ENCODE measurements around the gene ELOB.

ELOB gene

DNA sequence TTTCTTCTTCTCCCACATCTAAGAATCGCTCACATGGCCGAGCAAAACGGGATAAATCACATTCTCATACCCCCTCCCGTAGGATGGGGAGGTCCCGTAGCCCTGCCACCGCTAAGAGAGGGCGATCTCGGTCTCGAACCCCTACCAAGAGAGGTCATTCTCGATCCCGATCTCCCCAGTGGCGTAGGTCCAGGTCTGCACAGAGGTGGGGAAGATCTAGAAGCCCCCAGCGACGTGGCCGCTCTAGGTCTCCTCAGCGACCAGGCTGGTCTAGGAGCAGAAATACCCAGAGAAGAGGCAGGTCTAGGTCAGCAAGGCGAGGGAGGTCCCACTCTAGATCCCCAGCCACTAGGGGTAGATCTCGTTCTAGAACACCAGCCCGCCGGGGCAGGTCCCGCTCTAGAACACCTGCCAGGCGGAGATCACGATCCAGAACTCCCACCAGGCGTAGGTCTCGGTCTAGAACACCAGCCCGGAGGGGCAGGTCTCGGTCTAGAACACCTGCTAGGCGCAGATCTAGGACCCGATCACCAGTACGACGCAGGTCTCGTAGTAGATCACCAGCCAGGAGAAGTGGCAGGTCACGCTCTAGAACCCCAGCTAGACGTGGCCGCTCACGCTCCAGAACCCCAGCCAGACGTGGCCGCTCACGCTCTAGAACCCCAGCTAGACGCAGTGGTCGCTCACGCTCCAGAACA lies 15.0 kb downstream of the ELOB start:
- no peak overlapping the region for H3K9ac ChIP-seq (ENCODE audit: low read depth, low read length)
- peaks cover 7% of the 10 kb centered on the region for H3K9me3 ChIP-seq (ENCODE audit: control insufficient read depth, insufficient read depth, low read length)
- peaks cover 97% of the 10 kb centered on the region for H3K36me3 ChIP-seq (ENCODE audit: insufficient read depth, low read length)
- no peaks in the 10 kb centered on the region for H3K4me1 ChIP-seq (ENCODE audit: insufficient read depth, low read length)

GRCh38 chr16:2761472-2761871 lies 15.6 kb downstream of the ELOB start:
- H3K4me1 ChIP-seq (ENCODE audit: insufficient read depth, low read length): no peaks in the 10 kb centered on the region
- no peak overlapping the region for H3K9ac ChIP-seq (ENCODE audit: low read depth, low read length)
- H3K36me3 ChIP-seq (ENCODE audit: insufficient read depth, low read length): peaks cover 93% of the 10 kb centered on the region
- H3K9me3 ChIP-seq (ENCODE audit: control insufficient read depth, insufficient read depth, low read length): peaks cover 7% of the 10 kb centered on the region

GRCh38 chr16:2757344-2757743 lies 19.7 kb downstream of the ELOB start:
- Histone ChIP-seq H3K4me1 (ENCODE audit: insufficient read depth, low read length) (peaks cover 16% of the 10 kb centered on the region), H3K9ac (ENCODE audit: low read depth, low read length) (no peak overlapping the region), H3K9me3 (ENCODE audit: control insufficient read depth, insufficient read depth, low read length) (peaks cover 5% of the 10 kb centered on the region), H3K36me3 (ENCODE audit: insufficient read depth, low read length) (peaks cover 53% of the 10 kb centered on the region)

DNA sequence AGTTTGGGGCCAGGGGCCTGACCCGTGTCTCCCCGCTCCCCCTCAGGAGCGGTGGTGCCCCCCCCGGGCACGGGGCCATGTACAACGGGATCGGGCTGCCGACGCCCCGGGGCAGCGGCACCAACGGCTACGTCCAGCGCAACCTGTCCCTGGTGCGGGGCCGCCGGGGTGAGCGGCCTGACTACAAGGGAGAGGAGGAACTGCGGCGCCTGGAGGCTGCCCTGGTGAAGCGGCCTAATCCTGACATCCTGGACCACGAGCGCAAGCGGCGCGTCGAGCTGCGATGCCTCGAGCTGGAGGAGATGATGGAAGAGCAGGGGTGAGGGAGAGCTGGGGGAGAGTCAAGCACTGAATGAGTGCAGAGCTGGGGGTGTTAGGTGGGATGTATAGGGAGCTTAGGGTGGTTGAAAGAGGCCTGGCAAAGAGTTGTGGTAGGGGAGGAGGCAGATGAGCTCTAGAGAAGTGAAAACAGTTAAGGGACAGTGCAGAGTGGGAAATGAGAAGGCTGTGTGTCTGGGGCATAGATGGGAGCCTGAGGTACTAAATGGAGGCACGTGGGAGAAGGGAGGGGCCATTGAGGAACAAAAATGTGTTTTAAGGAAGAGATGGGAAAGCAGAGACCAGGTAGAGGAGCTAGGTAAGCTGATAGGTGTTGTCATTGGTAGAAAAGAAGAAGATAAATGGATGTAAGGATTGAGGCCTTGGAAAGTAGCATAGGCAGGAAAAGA lies 20.6 kb downstream of the ELOB start:
- no peaks in the 10 kb centered on the region; the same call in 1 of the 2 replicates for H3K9me3 ChIP-seq (ENCODE audit: control insufficient read depth, insufficient read depth, low read length)
- peaks cover 44% of the 10 kb centered on the region for H3K36me3 ChIP-seq (ENCODE audit: insufficient read depth, low read length)
- H3K9ac ChIP-seq (ENCODE audit: low read depth, low read length): no peak overlapping the region
- H3K4me1 ChIP-seq (ENCODE audit: insufficient read depth, low read length): peaks cover 16% of the 10 kb centered on the region

DNA sequence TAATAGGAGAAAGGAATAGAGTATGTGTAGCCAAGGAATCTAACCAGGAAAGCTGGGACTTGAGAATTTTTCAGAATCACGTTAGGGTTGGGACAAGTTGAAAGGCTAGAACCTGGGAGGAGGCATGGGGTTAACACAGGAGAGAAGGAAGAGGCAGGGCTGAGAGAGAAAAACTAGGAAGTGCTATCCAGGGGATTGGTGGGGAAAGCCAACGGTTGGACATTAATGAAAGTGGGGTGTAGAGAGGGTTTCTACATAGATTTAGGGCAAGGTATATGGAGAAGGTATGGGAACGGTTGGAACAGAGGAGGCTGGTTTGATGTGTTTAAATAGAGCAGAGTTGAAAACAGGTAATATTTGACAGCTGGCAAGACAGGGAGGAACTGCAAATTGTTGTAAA lies 21.9 kb downstream of the ELOB start:
- Histone ChIP-seq H3K4me1 (ENCODE audit: insufficient read depth, low read length) (peaks cover 18% of the 10 kb centered on the region), H3K9ac (ENCODE audit: low read depth, low read length) (no peak overlapping the region), H3K36me3 (ENCODE audit: insufficient read depth, low read length) (peaks cover 33% of the 10 kb centered on the region), H3K9me3 (ENCODE audit: control insufficient read depth, insufficient read depth, low read length) (no peaks in the 10 kb centered on the region)

GRCh38 chr16:2753733-2754020 lies 23.4 kb downstream of the ELOB start:
- Histone ChIP-seq H3K4me1 (ENCODE audit: insufficient read depth, low read length) (peaks cover 18% of the 10 kb centered on the region), H3K9ac (ENCODE audit: low read depth, low read length) (peak overlapping the region; percentile 97), H3K36me3 (ENCODE audit: insufficient read depth, low read length) (peaks cover 18% of the 10 kb centered on the region), H3K9me3 (ENCODE audit: control insufficient read depth, insufficient read depth, low read length) (no peaks in the 10 kb centered on the region)

DNA sequence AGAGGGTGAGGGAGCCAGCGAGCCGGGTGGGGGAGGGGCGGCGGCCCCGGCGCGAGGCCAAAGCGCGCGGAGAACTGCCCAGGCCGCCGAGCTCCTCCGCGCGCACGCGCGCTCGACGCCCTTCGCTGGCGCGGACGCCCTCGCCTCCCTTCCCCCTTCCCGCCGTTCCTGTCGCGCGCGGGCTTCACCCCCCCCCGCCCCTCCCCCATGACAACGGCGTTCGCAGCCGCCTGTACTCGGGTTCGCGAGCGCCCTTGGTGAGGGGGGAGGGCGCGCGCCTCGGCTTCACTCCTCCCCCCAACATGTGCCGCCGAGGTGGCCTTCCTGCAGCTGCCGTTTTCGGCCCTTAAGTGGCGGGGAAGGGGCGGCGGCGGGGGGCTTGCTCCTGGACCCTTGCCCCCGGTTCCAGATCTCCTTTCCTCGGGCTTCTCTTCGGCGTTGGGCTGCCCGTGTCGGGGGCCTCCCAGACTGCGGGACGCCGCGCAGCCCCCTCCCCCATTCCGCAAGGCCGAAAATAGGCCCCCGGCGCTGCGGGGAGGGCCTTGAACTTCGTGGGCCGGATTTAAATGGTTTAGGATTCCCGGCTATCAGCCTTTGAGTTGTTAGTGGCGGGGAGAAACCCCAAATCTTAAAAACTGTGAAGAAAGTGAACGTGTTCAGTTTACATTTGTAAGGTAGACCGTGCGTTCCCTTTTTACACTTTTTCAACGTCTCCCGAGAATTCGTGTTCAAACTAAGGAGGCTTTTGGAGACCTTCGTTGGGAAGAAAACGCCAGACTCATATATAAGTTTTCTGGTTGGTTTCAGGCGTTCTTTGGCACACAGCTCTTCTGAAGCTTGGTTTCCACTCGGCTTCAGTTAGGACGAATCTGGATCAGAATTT lies 24.0 kb downstream of the ELOB start:
- peaks cover 12% of the 10 kb centered on the region for H3K36me3 ChIP-seq (ENCODE audit: insufficient read depth, low read length)

DNA sequence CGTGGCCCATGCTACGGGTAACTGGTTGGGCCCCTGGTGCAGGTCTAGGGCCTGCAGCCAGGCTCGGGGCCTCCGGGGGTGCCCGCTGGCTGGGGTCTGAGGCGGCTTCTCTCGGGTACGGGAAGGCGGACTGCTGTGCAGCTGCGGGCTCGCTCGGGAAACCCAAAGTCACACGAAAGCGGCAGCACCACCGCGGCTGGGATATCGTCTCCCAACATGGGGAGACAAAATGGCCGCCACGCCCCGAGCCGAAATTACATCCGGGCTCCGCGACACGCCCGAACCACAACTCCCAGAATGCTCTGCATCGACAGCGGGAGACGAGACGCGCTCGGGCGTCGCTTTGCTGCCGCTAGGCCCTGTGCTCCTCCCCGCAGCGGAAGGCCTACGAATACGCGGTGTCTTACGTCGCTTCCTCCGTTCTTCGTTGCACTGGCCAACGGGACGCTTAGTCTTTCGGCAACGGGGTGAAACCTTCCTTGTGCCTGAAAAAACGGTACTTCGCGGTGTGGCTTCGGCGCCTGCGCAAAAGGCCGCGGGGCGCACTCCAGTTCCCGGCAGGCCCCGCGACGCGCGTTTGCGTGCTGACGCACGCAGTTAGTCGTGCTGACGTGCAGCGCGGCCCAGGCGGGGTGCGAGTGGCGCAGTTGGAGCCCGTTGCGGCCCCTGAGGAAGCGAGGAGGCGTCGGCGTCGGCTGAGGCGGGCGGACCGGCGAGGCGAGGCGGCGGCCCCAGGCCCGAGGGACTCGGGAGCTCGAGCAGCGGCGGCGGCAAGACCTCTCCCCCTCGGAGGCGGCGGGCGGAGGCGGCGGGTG lies 24.8 kb downstream of the ELOB start, which contains the start of gene SRRM2:
Gene SRRM2 (plus strand): TSS at position 604 of the 815 bp plus-strand sequence. CDS start 3,727 bp downstream, outside the sequence.
- Histone ChIP-seq H3K9ac (ENCODE audit: low read depth, low read length) (peak within 1 kb of the TSS; percentile 97), H3K4me1 (ENCODE audit: insufficient read depth, low read length) (peaks cover 18% of the 10 kb centered on the region), H3K36me3 (ENCODE audit: insufficient read depth, low read length) (peaks cover 4% of the 10 kb centered on the region; the same call in 1 of the 2 replicates), H3K9me3 (ENCODE audit: control insufficient read depth, insufficient read depth, low read length) (no peaks in the 10 kb centered on the region)

More for the DNA sequence above, 24.0 kb downstream of the ELOB start:
- H3K9ac ChIP-seq (ENCODE audit: low read depth, low read length): peak overlapping the region; percentile 97
- H3K4me1 ChIP-seq (ENCODE audit: insufficient read depth, low read length): peaks cover 18% of the 10 kb centered on the region
- H3K9me3 ChIP-seq (ENCODE audit: control insufficient read depth, insufficient read depth, low read length): no peaks in the 10 kb centered on the region

- no peaks in the 10 kb centered on the region for H3K9me3 ChIP-seq (ENCODE audit: control insufficient read depth, insufficient read depth, low read length)
- no peaks in the 10 kb centered on the region for H3K36me3 ChIP-seq (ENCODE audit: insufficient read depth, low read length)
- peaks cover 18% of the 10 kb centered on the region for H3K4me1 ChIP-seq (ENCODE audit: insufficient read depth, low read length)
- H3K9ac ChIP-seq (ENCODE audit: low read depth, low read length): peak overlapping the region; percentile 97
Measured at GRCh38 chr16:2751577-2752034, 25.5 kb downstream of the ELOB start.

DNA sequence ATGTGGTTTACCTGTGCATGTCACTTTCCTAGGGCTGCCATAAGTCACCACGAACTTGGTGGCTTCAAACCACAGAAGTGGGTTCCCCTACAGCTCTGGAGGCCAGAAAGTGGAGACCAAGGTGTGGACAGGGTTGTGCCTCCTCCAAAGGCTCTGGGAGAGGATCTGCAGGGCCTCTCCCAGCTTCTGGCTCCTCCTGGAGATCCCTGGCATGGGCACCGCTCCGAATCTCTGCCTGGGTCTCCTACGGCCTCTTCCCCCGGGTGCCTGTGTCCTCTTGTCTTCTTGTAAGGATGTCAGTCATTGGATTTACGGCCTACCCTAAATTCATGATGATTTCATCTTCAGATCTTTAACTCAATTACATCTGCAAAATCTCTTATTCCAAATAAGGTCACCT lies 27.1 kb downstream of the ELOB start:
- Histone ChIP-seq H3K36me3 (ENCODE audit: insufficient read depth, low read length) (no peaks in the 10 kb centered on the region), H3K9me3 (ENCODE audit: control insufficient read depth, insufficient read depth, low read length) (no peaks in the 10 kb centered on the region), H3K4me1 (ENCODE audit: insufficient read depth, low read length) (peaks cover 8% of the 10 kb centered on the region), H3K9ac (ENCODE audit: low read depth, low read length) (no peak overlapping the region)

DNA sequence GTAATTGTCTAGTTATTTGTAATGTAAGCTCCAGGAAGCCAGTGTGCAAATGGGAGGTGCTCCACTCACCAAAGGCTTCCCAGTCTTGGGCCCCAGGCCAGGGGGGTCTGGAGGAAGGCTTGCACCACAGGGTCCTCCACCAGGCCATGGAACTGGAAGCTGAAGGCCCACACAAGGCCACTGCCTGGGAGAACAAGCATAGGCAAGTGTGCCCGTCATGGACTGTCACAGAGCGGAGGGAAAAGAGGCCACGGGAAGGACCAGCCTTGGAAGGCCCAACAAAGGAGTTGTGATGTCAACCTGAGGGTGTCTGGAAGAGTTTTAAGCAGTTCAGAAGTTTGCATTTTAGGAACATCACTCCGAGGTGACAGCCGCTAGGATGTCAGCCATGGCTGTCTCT lies 27.6 kb downstream of the ELOB start:
- Histone ChIP-seq H3K9me3 (ENCODE audit: control insufficient read depth, insufficient read depth, low read length) (no peaks in the 10 kb centered on the region), H3K9ac (ENCODE audit: low read depth, low read length) (no peak overlapping the region), H3K4me1 (ENCODE audit: insufficient read depth, low read length) (peaks cover 3% of the 10 kb centered on the region; the same call in 1 of the 2 replicates), H3K36me3 (ENCODE audit: insufficient read depth, low read length) (no peaks in the 10 kb centered on the region)

DNA sequence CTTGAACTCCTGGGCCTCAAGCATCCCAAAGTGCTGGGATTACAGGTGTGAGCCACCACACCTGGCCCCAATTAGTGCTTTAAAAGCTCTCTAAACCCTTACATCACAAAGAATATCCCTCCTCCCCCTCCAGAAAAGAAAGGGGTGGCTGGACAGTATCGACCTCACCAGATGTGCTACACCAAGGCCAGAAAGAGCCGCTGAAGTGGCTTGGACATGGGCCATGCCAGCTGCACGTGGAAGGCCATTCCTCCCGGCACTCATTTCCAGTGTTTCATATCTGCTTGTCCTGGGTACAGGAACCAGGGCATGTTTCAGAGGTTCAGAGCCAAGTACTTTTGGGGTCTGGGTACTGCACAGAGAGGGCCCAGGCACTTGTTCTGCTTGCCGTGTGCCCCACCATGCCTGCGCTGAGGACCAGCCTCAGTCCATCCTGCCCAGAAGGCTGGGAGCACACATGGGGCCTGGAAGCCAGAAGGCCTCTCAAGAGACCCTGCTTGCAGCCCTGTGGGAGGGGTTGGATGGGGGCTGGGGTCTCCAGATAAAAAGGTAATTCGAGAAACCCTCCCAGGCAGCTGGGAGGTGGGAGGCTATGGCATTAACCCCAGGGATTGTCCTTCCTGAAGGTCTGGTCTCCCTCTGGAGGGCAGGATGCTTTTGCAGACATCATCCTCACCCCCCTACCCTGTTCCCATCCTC lies 28.2 kb downstream of the ELOB start:
- H3K9ac ChIP-seq (ENCODE audit: low read depth, low read length): no peak overlapping the region
- H3K4me1 ChIP-seq (ENCODE audit: insufficient read depth, low read length): 0 out of 2 replicates have a peak, but pooled peaks cover 3% of the 10 kb centered on the region
- no peaks in the 10 kb centered on the region for H3K9me3 ChIP-seq (ENCODE audit: control insufficient read depth, insufficient read depth, low read length)
- no peaks in the 10 kb centered on the region for H3K36me3 ChIP-seq (ENCODE audit: insufficient read depth, low read length)

DNA sequence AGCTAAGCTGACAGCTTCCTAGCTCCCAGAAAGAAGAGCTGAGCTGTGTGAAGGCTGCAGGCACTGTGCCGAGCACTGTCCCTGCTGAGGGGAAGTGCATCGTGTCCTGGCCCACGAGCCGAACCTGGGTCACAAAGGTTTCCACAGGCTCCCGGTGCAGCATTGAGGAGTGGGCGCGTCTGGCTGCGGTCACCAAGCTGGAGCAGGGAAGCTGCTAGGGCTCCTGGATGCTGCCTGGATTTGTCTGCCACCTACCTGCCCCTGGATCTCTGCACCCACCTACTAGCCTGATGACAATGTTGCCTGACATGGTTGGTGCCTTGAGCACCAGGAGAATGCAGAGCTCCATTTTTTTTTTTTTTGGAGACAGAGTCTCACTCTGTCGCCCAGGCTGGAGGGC lies 31.1 kb downstream of the ELOB start:
- Histone ChIP-seq H3K4me1 (ENCODE audit: insufficient read depth, low read length) (0 out of 2 replicates have a peak, but pooled peaks cover 3% of the 10 kb centered on the region), H3K9me3 (ENCODE audit: control insufficient read depth, insufficient read depth, low read length) (no peaks in the 10 kb centered on the region), H3K36me3 (ENCODE audit: insufficient read depth, low read length) (no peaks in the 10 kb centered on the region), H3K9ac (ENCODE audit: low read depth, low read length) (no peak overlapping the region)
